Osteocyte (in vitro differentiated cells): ENCODE results near the gene VPS8. TPM values are rescaled to one million over a fixed set of nuclear protein-coding genes. Genes with fewer than 3 reads are reported as not detected.

Experiments
- DNase-seq: peaks from one replicate; pipeline ENCODE4 v3.0.0; 2021; ENCODE audit warnings: mixed read lengths; ENCODE audit not compliant: unreplicated experiment; ENCODE audit errors: extremely low spot score
- H3K27ac Mint-ChIP-seq: one replicate; pipeline ENCODE4 v1.8.0; 2021; ENCODE audit warnings: mild to moderate bottlenecking, mixed read lengths; ENCODE audit not compliant: unreplicated experiment
- H3K27me3 Mint-ChIP-seq: one replicate; pipeline ENCODE4 v1.8.0; 2021; ENCODE audit warnings: mixed read lengths; ENCODE audit not compliant: unreplicated experiment
- H3K36me3 Mint-ChIP-seq: one replicate; pipeline ENCODE4 v1.8.0; 2021; ENCODE audit warnings: mixed read lengths; ENCODE audit not compliant: unreplicated experiment
- H3K4me1 Mint-ChIP-seq: one replicate; pipeline ENCODE4 v1.8.0; 2021; ENCODE audit warnings: mixed read lengths; ENCODE audit not compliant: unreplicated experiment
- H3K4me3 Mint-ChIP-seq: one replicate; pipeline ENCODE4 v1.8.0; 2021; ENCODE audit warnings: mild to moderate bottlenecking, moderate library complexity, mixed read lengths; ENCODE audit not compliant: unreplicated experiment
- H3K9me3 Mint-ChIP-seq: one replicate; pipeline ENCODE4 v1.8.0; 2021; ENCODE audit warnings: mixed read lengths; ENCODE audit not compliant: unreplicated experiment
- CTCF ChIP-seq: fragments of 200-600 bp; sonication (generic); IDR thresholded peaks from 2 replicates; pipeline ENCODE4 v1.5.0; 2021; ENCODE audit warnings: antibody characterized with exemption, mild to moderate bottlenecking, moderate library complexity
- total RNA-seq: library from RNA; stranded (reverse); gene quantifications from 2 replicates; pipeline ENCODE4 v1.2.1, GENCODE V29; 2021

Gene VPS8
- total RNA-seq, 1 donor from 2014 or later, result 53.5 TPM

DNA sequence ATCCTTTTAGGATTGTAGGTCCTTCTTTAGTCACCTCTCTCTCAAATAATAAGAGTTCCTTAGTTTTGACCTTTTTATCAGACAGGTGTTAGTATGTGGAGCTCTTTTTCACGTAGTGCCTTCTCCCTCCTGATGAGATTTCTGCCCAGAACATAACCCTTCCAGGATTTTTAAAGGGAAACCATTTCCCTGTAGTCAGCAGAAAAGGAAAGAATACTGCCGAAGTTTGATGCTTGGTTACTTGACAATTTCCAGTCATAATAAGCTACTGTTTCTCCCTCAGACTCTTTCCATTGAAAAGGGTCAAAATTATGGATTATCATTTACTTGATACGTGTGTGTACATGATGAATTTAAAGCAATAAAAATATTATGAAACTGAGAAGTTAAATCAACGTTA lies 73.1 kb downstream of the VPS8 start:
- no peak for TF ChIP-seq CTCF
- Mint-ChIP-seq H3K9me3 (no peaks in the 10 kb centered on the region), H3K27ac (no peak overlapping the region), H3K4me3 (no peak overlapping the region), H3K4me1 (no peaks in the 10 kb centered on the region), H3K27me3 (no peaks in the 10 kb centered on the region), H3K36me3 (peaks cover 23% of the 10 kb centered on the region)
- DNase-seq, result no peak

DNA sequence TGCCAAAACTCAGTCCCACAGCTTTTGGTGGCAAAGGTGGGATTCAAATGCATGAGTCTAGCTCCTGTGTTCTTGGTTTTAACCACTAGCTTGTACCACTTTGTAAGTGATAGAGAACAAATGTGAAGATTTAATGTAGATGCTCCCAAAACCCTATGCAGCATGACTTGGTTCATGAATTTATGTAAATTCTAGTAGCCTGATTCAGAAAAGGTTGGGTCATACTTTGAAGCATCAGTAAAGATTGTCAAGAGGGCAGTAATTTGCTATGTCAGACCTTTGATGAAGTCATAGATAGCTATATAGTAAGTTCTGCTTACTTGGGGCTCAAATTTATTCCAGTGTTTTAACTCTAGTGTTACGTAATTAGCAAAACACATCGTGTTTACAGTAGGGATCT lies 75.6 kb downstream of the VPS8 start:
- no peak for TF ChIP-seq CTCF

DNA sequence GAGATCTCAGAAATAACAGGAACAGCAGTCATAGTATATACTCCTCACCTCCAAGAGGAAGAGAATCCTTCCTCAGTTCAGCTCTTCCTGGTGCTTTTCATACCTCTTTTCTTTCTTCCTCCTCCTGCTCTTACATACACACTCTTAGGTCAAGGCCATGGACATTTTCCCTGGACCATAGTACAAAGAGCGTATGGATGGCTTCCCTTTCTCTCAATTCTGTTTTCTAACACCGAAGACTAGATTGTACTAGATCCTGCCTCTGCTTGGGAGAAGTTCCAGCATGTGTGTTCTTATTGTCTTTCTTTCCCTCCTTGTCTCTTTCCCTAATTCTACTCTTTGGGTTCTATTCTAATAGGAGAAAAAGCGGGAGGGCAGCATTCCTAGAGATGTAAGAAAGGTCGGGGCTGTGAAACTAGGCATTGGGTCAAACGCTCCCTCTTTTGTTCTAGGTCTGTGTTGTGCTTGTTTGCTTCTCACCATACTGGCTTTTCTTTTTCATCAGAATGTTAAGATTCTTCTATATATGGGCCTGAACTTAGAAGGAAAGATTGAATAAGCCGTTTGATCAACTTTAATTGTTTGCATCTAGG lies 77.4 kb downstream of the VPS8 start:
- no peak for DNase-seq
- TF ChIP-seq CTCF, result no peak
- H3K27me3 Mint-ChIP-seq, result no peaks in the 10 kb centered on the region
- no peaks in the 10 kb centered on the region for H3K4me1 Mint-ChIP-seq
- no peak overlapping the region for H3K4me3 Mint-ChIP-seq
- H3K36me3 Mint-ChIP-seq, result peaks cover 21% of the 10 kb centered on the region
- no peaks in the 10 kb centered on the region for H3K9me3 Mint-ChIP-seq
- no peak overlapping the region for H3K27ac Mint-ChIP-seq

More for the DNA sequence above, 75.6 kb downstream of the VPS8 start:
- Mint-ChIP-seq H3K27ac (no peak overlapping the region), H3K9me3 (no peaks in the 10 kb centered on the region), H3K36me3 (peaks cover 25% of the 10 kb centered on the region), H3K4me3 (no peak overlapping the region), H3K27me3 (no peaks in the 10 kb centered on the region), H3K4me1 (no peaks in the 10 kb centered on the region)
- no peak for DNase-seq

GRCh38 chr3:184894051-184894450 lies 82.1 kb downstream of the VPS8 start:
- H3K27me3 Mint-ChIP-seq, result no peaks in the 10 kb centered on the region
- H3K27ac Mint-ChIP-seq, result no peak overlapping the region
- TF ChIP-seq CTCF, result no peak
- H3K36me3 Mint-ChIP-seq, result peaks cover 18% of the 10 kb centered on the region
- H3K4me3 Mint-ChIP-seq, result no peak overlapping the region
- no peaks in the 10 kb centered on the region for H3K4me1 Mint-ChIP-seq
- H3K9me3 Mint-ChIP-seq, result no peaks in the 10 kb centered on the region
- DNase-seq, result no peak

DNA sequence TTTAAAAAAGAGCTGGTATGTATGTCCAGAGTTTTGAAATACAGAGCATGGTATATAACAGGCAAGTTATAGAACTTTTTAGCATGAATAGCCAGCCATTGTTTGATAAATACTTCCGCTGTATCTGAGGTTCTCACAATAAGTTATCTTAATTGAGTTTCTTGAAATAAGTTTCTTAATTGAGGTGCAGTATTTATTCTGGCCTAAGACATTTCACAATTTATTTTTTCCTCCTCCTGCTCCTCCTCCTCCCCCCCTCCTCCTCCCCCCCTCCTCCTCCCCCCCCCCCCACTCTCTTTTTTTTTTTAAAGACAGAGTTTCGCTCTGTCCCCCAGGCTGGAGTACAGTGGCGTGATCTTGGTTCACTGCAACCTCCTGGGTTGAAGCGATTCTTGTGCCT lies 83.4 kb downstream of the VPS8 start:
- H3K9me3 Mint-ChIP-seq, result no peaks in the 10 kb centered on the region
- no peaks in the 10 kb centered on the region for H3K4me1 Mint-ChIP-seq

More for the DNA sequence above, 83.4 kb downstream of the VPS8 start:
- Mint-ChIP-seq H3K4me3 (no peak overlapping the region), H3K27ac (no peak overlapping the region), H3K36me3 (peaks cover 14% of the 10 kb centered on the region), H3K27me3 (no peaks in the 10 kb centered on the region)
- no peak for DNase-seq
- TF ChIP-seq CTCF, result no peak
